Natural killer cell (primary cell): ENCODE measurements around the gene ZNF648. TPM values are rescaled to one million over a fixed set of nuclear protein-coding genes. Genes with fewer than 3 reads are reported as not detected.
"Not testable (repeated sequence)": the region's sequence is repeated elsewhere in the genome, so short reads cannot be mapped to it uniquely, and the experiment has no call there.

Experiments
- ATAC-seq, 3 donors: fragments of 150-1000 bp in 2 of 3; fragments of 200-7000 bp in 1 of 3; cut with Tn5 transposase; 1 replicate in 1 of 3; 2 replicates in 2 of 3; pipeline ENCODE4 v1.10.0; 2021; ENCODE audit warnings: mild to moderate bottlenecking in 2 of 3, moderate library complexity in 2 of 3
- DNase-seq, 2 donors: peaks; one replicate each; pipeline versions ENCODE4 v3.0.0 to v3.0.0-alpha.2; 2013 to 2021; ENCODE audit warnings: mixed read lengths in 1 of 2
- H3K27ac ChIP-seq: one replicate; pipeline ENCODE4 v1.5.1; 2013; ENCODE audit warnings: mild to moderate bottlenecking, low read length
- H3K27me3 ChIP-seq: one replicate; pipeline ENCODE4 v1.6.1; 2013; ENCODE audit warnings: low read length; ENCODE audit not compliant: control insufficient read depth, insufficient read depth
- H3K36me3 ChIP-seq: one replicate; pipeline ENCODE4 v1.6.1; 2013; ENCODE audit warnings: low read length; ENCODE audit not compliant: control insufficient read depth, insufficient read depth
- H3K4me1 ChIP-seq: one replicate; pipeline ENCODE4 v1.6.1; 2013; ENCODE audit warnings: low read length; ENCODE audit not compliant: control insufficient read depth, insufficient read depth
- H3K4me3 ChIP-seq: one replicate; pipeline ENCODE4 v1.5.1; 2013; ENCODE audit warnings: low read length
- H3K9me3 ChIP-seq: one replicate; pipeline ENCODE4 v1.6.1; 2013; ENCODE audit warnings: low read length; ENCODE audit not compliant: control insufficient read depth, insufficient read depth
- H3K27ac Mint-ChIP-seq, 2 donors: one replicate each; pipeline ENCODE4 v1.8.0; 2022; ENCODE audit warnings: mild to moderate bottlenecking in 2 of 2, mixed read lengths in 2 of 2, moderate library complexity in 1 of 2
- H3K27me3 Mint-ChIP-seq, 2 donors: one replicate each; pipeline ENCODE4 v1.8.0; 2022; ENCODE audit warnings: low read depth in 2 of 2, mixed read lengths in 2 of 2
- H3K36me3 Mint-ChIP-seq: one replicate; pipeline ENCODE4 v1.8.0; 2022; ENCODE audit warnings: mixed read lengths
- H3K4me1 Mint-ChIP-seq, 2 donors: one replicate each; pipeline ENCODE4 v1.8.0; 2022; ENCODE audit warnings: mixed read lengths in 2 of 2
- H3K4me3 Mint-ChIP-seq: one replicate; pipeline ENCODE4 v1.8.0; 2022; ENCODE audit warnings: mild to moderate bottlenecking, moderate library complexity, mixed read lengths
- H3K9me3 Mint-ChIP-seq, 2 donors: one replicate each; pipeline ENCODE4 v1.8.0; 2022; ENCODE audit warnings: mixed read lengths in 2 of 2
- CTCF ChIP-seq: fragments of 200-600 bp; IDR thresholded peaks from one replicate; pipeline ENCODE4 v1.8.0; 2022; ENCODE audit warnings: antibody characterized with exemption
- WGBS: methylation state at CpG from one replicate; pipeline ENCODE4 v1.1.7; 2013; ENCODE audit warnings: missing lambda C conversion rate; ENCODE audit not compliant: insufficient coverage; 5-methylcytosine and 5-hydroxymethylcytosine counted together
- intact Hi-C: fragments of 100-400 bp; cut with micrococcal nuclease; formaldehyde crosslinking; loops from one replicate; pipeline ENCODE4 v1.14.2; 2022
- total RNA-seq, 4 donors: library from RNA; stranded (reverse); fragments of 120-200 nt in 1 of 4; gene quantifications; one replicate each; pipeline versions ENCODE4 v1.2.3 to v1.2.4, GENCODE V29; 2013 to 2022

Gene ZNF648
- total RNA-seq, 3 donors from 2014 or later (not counting 1 experiment from before 2014, with no cell fraction given), result not detected

GRCh38 chr1:182029379-182030331 lies 31.9 kb downstream of the ZNF648 start:
- Histone ChIP-seq H3K27me3 (no peaks in the 10 kb centered on the region), H3K27ac (peak overlapping the region; percentile 77), H3K4me1 (peaks cover 8% of the 10 kb centered on the region), H3K36me3 (no peaks in the 10 kb centered on the region), H3K4me3 (peak overlapping the region; percentile 64), H3K9me3 (no peaks in the 10 kb centered on the region)
- Mint-ChIP-seq H3K27me3 (no peaks in the 10 kb centered on the region), H3K4me3 (peak overlapping the region; percentile 93), H3K4me1 (peaks cover 9 to 11% of the 10 kb centered on the region in 2 donors), H3K9me3 (no peaks in the 10 kb centered on the region), H3K27ac (peak overlapping the region; percentile 80 to 81), H3K36me3 (no peaks in the 10 kb centered on the region)
- ATAC-seq, result peak; percentile 90 to 98 (median 93)
- intact Hi-C loops, result no loop called here
- no peak for TF ChIP-seq CTCF
- peak; percentile 92 to 98 for DNase-seq
- under 1% methylated on average over 68 of the region's 68 CpGs for WGBS

- ATAC-seq (no peak), DNase-seq (no peak)
- Histone ChIP-seq H3K36me3 (no peaks in the 10 kb centered on the region), H3K4me1 (peaks cover 8% of the 10 kb centered on the region), H3K27me3 (no peaks in the 10 kb centered on the region), H3K27ac (peak overlapping the region; percentile 51), H3K4me3 (peak overlapping the region; percentile 41), H3K9me3 (no peaks in the 10 kb centered on the region)
- H3K4me1 Mint-ChIP-seq, result peaks cover 9 to 11% of the 10 kb centered on the region in 2 donors
- H3K4me3 Mint-ChIP-seq, result peak overlapping the region; percentile 93
- no peaks in the 10 kb centered on the region for H3K36me3 Mint-ChIP-seq
- peak overlapping the region; percentile 80 to 81 for H3K27ac Mint-ChIP-seq
- intact Hi-C loops, result no loop called here
- no peaks in the 10 kb centered on the region for H3K27me3 Mint-ChIP-seq
- 3% methylated on average over 2 of the region's 2 CpGs for WGBS
- H3K9me3 Mint-ChIP-seq, result no peaks in the 10 kb centered on the region
- no peak for TF ChIP-seq CTCF
These were observed 32.5 kb downstream of the ZNF648 start for GRCh38 chr1:182029002-182029378.

GRCh38 chr1:182015360-182015759 lies 46.2 kb downstream of the ZNF648 start:
- no peak overlapping the region for H3K27ac ChIP-seq
- H3K4me1 ChIP-seq, result no peaks in the 10 kb centered on the region
- no peak overlapping the region for H3K4me3 Mint-ChIP-seq
- peaks cover 2% of the 10 kb centered on the region for H3K27me3 ChIP-seq
- no peak overlapping the region for H3K4me3 ChIP-seq
- H3K9me3 Mint-ChIP-seq, result peaks cover 2 to 4% of the 10 kb centered on the region in 2 donors
- H3K36me3 Mint-ChIP-seq, result peaks cover 7% of the 10 kb centered on the region
- H3K27ac Mint-ChIP-seq, result no peak overlapping the region
- TF ChIP-seq CTCF, result no peak
- 63% methylated on average over 1 of the region's 2 CpGs for WGBS
- H3K36me3 ChIP-seq, result no peaks in the 10 kb centered on the region
- DNase-seq (no peak), ATAC-seq (no peak)
- no peaks in the 10 kb centered on the region for H3K4me1 Mint-ChIP-seq
- H3K27me3 Mint-ChIP-seq, result peaks cover 6 to 17% of the 10 kb centered on the region in 2 donors
- intact Hi-C loops, result no loop called here
- H3K9me3 ChIP-seq, result no peaks in the 10 kb centered on the region

- H3K9me3 ChIP-seq, intact Hi-C loops, DNase-seq, H3K27me3 Mint-ChIP-seq, H3K36me3 Mint-ChIP-seq, H3K4me3 Mint-ChIP-seq, H3K4me1 ChIP-seq, H3K4me1 Mint-ChIP-seq, H3K36me3 ChIP-seq, H3K27ac Mint-ChIP-seq, H3K27me3 ChIP-seq, H3K9me3 Mint-ChIP-seq, H3K27ac ChIP-seq, ATAC-seq, H3K4me3 ChIP-seq: not testable (repeated sequence)
- WGBS, result 91% methylated on average over 28 of the region's 37 CpGs
These were observed 50.6 kb downstream of the ZNF648 start for GRCh38 chr1:182010800-182011370.

GRCh38 chr1:182005398-182005797 lies 56.1 kb downstream of the ZNF648 start:
- H3K27ac Mint-ChIP-seq, H3K9me3 Mint-ChIP-seq, H3K36me3 ChIP-seq, H3K4me3 Mint-ChIP-seq, H3K4me1 ChIP-seq, H3K36me3 Mint-ChIP-seq, H3K27me3 ChIP-seq, H3K27ac ChIP-seq, ATAC-seq, H3K4me1 Mint-ChIP-seq, DNase-seq, H3K9me3 ChIP-seq, H3K4me3 ChIP-seq, intact Hi-C loops: not testable (repeated sequence)
- WGBS, result 100% methylated on average over 3 of the region's 3 CpGs
- H3K27me3 Mint-ChIP-seq, result peaks cover 8 to 20% of the 10 kb centered on the region in 2 donors
